ENCODE data around the gene PREP.

- TF ChIP-seq, protein P1, sequence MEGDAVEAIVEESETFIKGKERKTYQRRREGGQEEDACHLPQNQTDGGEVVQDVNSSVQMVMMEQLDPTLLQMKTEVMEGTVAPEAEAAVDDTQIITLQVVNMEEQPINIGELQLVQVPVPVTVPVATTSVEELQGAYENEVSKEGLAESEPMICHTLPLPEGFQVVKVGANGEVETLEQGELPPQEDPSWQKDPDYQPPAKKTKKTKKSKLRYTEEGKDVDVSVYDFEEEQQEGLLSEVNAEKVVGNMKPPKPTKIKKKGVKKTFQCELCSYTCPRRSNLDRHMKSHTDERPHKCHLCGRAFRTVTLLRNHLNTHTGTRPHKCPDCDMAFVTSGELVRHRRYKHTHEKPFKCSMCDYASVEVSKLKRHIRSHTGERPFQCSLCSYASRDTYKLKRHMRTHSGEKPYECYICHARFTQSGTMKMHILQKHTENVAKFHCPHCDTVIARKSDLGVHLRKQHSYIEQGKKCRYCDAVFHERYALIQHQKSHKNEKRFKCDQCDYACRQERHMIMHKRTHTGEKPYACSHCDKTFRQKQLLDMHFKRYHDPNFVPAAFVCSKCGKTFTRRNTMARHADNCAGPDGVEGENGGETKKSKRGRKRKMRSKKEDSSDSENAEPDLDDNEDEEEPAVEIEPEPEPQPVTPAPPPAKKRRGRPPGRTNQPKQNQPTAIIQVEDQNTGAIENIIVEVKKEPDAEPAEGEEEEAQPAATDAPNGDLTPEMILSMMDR (IDR thresholded peaks at IDR 0.05), result peak; percentile 13 to 83 (median 72)
- no peak for TF ChIP-seq POLR2A (IDR thresholded peaks at IDR 0.05)
- no peak for TF ChIP-seq EP300 (IDR thresholded peaks at IDR 0.05)
Measured at GRCh38 chr6:105402939-105403935, at the start of gene PREP.

All from ovary (tissue), 3 donors.